Endothelial cell (in vitro differentiated cells): ENCODE results near the gene ADAM12. TPM values are rescaled to one million over a fixed set of nuclear protein-coding genes. Genes with fewer than 3 reads are reported as not detected.

Experiments used
- DNase-seq: peaks from one replicate; pipeline ENCODE4 v3.0.0; 2021; ENCODE audit warnings: low spot score
- H3K27ac Mint-ChIP-seq: one replicate; pipeline ENCODE4 v1.8.0; 2021; ENCODE audit warnings: mixed read lengths, inconsistent platforms; ENCODE audit not compliant: unreplicated experiment
- H3K27me3 Mint-ChIP-seq: one replicate; pipeline ENCODE4 v1.8.0; 2021; ENCODE audit warnings: mild to moderate bottlenecking, moderate library complexity, mixed read lengths, inconsistent platforms; ENCODE audit not compliant: unreplicated experiment
- H3K36me3 Mint-ChIP-seq: one replicate; pipeline ENCODE4 v1.8.0; 2021; ENCODE audit warnings: mild to moderate bottlenecking, low read depth, mixed read lengths, inconsistent platforms; ENCODE audit not compliant: unreplicated experiment
- H3K4me1 Mint-ChIP-seq: one replicate; pipeline ENCODE4 v1.8.0; 2021; ENCODE audit warnings: mild to moderate bottlenecking, mixed read lengths, inconsistent platforms; ENCODE audit not compliant: unreplicated experiment
- H3K4me3 Mint-ChIP-seq: one replicate; pipeline ENCODE4 v1.8.0; 2021; ENCODE audit warnings: mild to moderate bottlenecking, mixed read lengths, inconsistent platforms; ENCODE audit not compliant: unreplicated experiment
- H3K9me3 Mint-ChIP-seq: one replicate; pipeline ENCODE4 v1.8.0; 2021; ENCODE audit warnings: mixed read lengths, inconsistent platforms; ENCODE audit not compliant: unreplicated experiment
- CTCF ChIP-seq: fragments of 200-600 bp; sonication (generic); IDR thresholded peaks from one replicate; pipeline ENCODE4 v1.5.0; 2021; ENCODE audit warnings: antibody characterized with exemption; ENCODE audit not compliant: unreplicated experiment
- total RNA-seq: library from RNA; stranded (reverse); fragmentation: NEBNext Ultra II Directional; extraction: Animal tissue kit (Norgen Biotek cat#: 25700); gene quantifications from one replicate; pipeline ENCODE4 v1.2.1, GENCODE V29; 2021; ENCODE audit not compliant: unreplicated experiment

Gene ADAM12
- total RNA-seq, 1 donor from 2014 or later = 9.0 TPM

GRCh38 chr10:126235091-126235978, 152.9 kb downstream of the ADAM12 start:
- H3K9me3 Mint-ChIP-seq = no peaks in the 10 kb centered on the region
- no peak overlapping the region for H3K4me3 Mint-ChIP-seq
- no peaks in the 10 kb centered on the region for H3K36me3 Mint-ChIP-seq
- H3K4me1 Mint-ChIP-seq = peaks cover 2% of the 10 kb centered on the region
- peaks cover 3% of the 10 kb centered on the region for H3K27me3 Mint-ChIP-seq
- no peak for DNase-seq
- H3K27ac Mint-ChIP-seq = no peak overlapping the region
- TF ChIP-seq CTCF = no peak

- Mint-ChIP-seq H3K27ac (no peak overlapping the region), H3K4me1 (peaks cover 8% of the 10 kb centered on the region), H3K27me3 (no peaks in the 10 kb centered on the region), H3K9me3 (no peaks in the 10 kb centered on the region), H3K36me3 (no peaks in the 10 kb centered on the region), H3K4me3 (no peak overlapping the region)
- no peak for DNase-seq
- no peak for TF ChIP-seq CTCF
These were observed 153.6 kb downstream of the ADAM12 start for GRCh38 chr10:126234630-126235029.

GRCh38 chr10:126233182-126234148, 154.8 kb downstream of the ADAM12 start:
- no peak for DNase-seq
- Mint-ChIP-seq H3K9me3 (no peaks in the 10 kb centered on the region), H3K27ac (no peak overlapping the region), H3K36me3 (no peaks in the 10 kb centered on the region), H3K4me3 (no peak overlapping the region), H3K27me3 (no peaks in the 10 kb centered on the region), H3K4me1 (peaks cover 10% of the 10 kb centered on the region)
- no peak for TF ChIP-seq CTCF

GRCh38 chr10:126230587-126230986, 157.7 kb downstream of the ADAM12 start:
- Mint-ChIP-seq H3K9me3 (no peaks in the 10 kb centered on the region), H3K27ac (no peak overlapping the region), H3K27me3 (no peaks in the 10 kb centered on the region), H3K4me3 (no peak overlapping the region), H3K36me3 (no peaks in the 10 kb centered on the region), H3K4me1 (peaks cover 8% of the 10 kb centered on the region)
- DNase-seq = no peak
- no peak for TF ChIP-seq CTCF
